Thoracic aorta (tissue), 2 donors: Measurements from ENCODE around the gene KCNT1. TPM values are rescaled to one million over a fixed set of nuclear protein-coding genes. Genes with fewer than 3 reads are reported as not detected.

Source experiments
- ATAC-seq: fragments of 150-250 bp; one replicate; pipeline ENCODE4 v1.8.0; 2017; ENCODE audit warnings: low read depth; ENCODE audit not compliant: insufficient number of reproducible peaks, low FRiP score
- DNase-seq: peaks from one replicate; pipeline ENCODE4 v3.0.0-alpha.2; 2020; ENCODE audit warnings: low spot score
- H3K27ac ChIP-seq, 2 donors: fragments of 200-600 bp; sonication (generic); 1 replicate in 1 of 2; 2 replicates in 1 of 2; pipeline ENCODE4 v1.5.1; 2016; ENCODE audit warnings: mild to moderate bottlenecking in 2 of 2, moderate library complexity in 2 of 2
- H3K27me3 ChIP-seq: fragments of 200-600 bp; sonication (generic); replicated peaks from 2 replicates; pipeline ENCODE4 v1.6.0; 2016; ENCODE audit warnings: mild to moderate bottlenecking; ENCODE audit not compliant: insufficient read depth
- H3K36me3 ChIP-seq: fragments of 200-600 bp; sonication (generic); one replicate; pipeline ENCODE4 v1.5.1; 2016
- H3K4me1 ChIP-seq, 2 donors: fragments of 200-600 bp; sonication (generic); 1 replicate in 1 of 2; 2 replicates in 1 of 2; pipeline versions ENCODE4 v1.5.1 to v1.6.0; 2016; ENCODE audit warnings: low read depth in 2 of 2, mild to moderate bottlenecking in 1 of 2; ENCODE audit not compliant: control insufficient read depth in 1 of 2
- H3K4me3 ChIP-seq: fragments of 200-600 bp; sonication (generic); 2 replicates; pipeline ENCODE4 v1.5.1; 2016; ENCODE audit warnings: mild to moderate bottlenecking
- H3K9me3 ChIP-seq: fragments of 200-600 bp; sonication (generic); 2 replicates; pipeline ENCODE4 v1.5.1; 2016
- total RNA-seq, 2 donors: library from RNA; depleted of rRNA; stranded (reverse); fragments of >200 nt; gene quantifications; one replicate each; pipeline versions ENCODE4 v1.1.0 to v1.2.3, GENCODE V29; 2016
- TF ChIP-seq, protein P1 (sequence below): fragments of 200-600 bp; sonication (generic); IDR thresholded peaks from one replicate; pipeline ENCODE4 v1.5.1; 2019; ENCODE audit warnings: antibody characterized with exemption

Gene KCNT1
- total RNA-seq, 2 donors from 2014 or later = 0.28 to 0.54 TPM

DNA sequence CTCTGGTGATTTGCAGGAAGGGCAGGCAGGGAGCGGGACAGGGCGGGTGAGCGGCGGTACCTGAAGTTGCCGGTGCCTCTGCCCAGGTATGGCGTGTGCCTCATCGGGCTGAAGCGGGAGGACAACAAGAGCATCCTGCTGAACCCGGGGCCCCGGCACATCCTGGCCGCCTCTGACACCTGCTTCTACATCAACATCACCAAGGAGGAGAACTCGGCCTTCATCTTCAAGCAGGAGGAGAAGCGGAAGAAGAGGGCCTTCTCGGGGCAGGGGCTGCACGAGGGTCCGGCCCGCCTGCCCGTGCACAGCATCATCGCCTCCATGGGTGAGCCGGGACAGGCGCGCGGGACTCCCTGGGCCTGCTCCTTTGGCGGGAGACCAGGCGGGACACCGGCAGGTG, 68.8 kb downstream of the KCNT1 start:
- H3K27me3 ChIP-seq = no peaks in the 10 kb centered on the region

DNA sequence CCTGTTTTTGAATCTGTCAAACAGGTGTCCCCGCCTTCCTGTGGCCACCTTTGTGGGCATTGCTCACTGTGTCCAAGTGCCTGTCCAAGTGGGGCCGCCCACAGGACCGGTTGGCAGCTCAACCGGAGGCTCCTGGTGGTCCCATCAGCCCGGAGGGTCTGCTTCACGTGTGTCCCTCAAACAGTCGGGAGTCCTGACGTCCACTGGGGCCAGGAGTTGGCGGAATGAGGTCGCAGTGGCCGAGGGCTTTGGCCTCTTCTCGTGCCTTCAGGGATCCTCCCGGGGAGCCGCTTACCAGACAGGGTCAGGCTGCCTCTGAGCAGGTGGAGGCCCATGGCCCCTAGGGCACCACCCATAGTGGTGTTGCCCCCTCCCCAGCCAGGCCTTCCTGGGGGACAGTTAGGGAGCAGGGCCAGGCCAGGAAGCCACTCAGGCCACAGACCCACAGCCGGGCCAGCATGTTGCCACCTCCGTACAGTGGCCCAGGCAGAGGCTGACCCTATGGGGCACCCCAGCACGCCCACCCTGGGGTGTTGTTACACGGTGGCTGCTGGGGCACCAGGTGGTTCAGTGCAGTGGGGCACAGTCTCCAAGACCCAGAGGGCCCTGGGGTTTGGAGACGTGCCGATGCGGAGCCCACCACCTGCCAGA, 69.5 kb downstream of the KCNT1 start:
- Histone ChIP-seq H3K27ac (no peak overlapping the region), H3K27me3 (no peaks in the 10 kb centered on the region), H3K4me1 (no peaks in the 10 kb centered on the region), H3K36me3 (no peaks in the 10 kb centered on the region), H3K9me3 (peaks cover 3% of the 10 kb centered on the region), H3K4me3 (no peak overlapping the region)
- DNase-seq = no peak
- no peak for ATAC-seq
- TF ChIP-seq, protein P1, sequence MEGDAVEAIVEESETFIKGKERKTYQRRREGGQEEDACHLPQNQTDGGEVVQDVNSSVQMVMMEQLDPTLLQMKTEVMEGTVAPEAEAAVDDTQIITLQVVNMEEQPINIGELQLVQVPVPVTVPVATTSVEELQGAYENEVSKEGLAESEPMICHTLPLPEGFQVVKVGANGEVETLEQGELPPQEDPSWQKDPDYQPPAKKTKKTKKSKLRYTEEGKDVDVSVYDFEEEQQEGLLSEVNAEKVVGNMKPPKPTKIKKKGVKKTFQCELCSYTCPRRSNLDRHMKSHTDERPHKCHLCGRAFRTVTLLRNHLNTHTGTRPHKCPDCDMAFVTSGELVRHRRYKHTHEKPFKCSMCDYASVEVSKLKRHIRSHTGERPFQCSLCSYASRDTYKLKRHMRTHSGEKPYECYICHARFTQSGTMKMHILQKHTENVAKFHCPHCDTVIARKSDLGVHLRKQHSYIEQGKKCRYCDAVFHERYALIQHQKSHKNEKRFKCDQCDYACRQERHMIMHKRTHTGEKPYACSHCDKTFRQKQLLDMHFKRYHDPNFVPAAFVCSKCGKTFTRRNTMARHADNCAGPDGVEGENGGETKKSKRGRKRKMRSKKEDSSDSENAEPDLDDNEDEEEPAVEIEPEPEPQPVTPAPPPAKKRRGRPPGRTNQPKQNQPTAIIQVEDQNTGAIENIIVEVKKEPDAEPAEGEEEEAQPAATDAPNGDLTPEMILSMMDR = no peak

More for the DNA sequence above, 68.8 kb downstream of the KCNT1 start:
- no peak for ATAC-seq
- peaks cover 11% of the 10 kb centered on the region for H3K9me3 ChIP-seq
- DNase-seq = no peak
- no peaks in the 10 kb centered on the region for H3K36me3 ChIP-seq
- H3K4me1 ChIP-seq = no peaks in the 10 kb centered on the region
- no peak overlapping the region for H3K4me3 ChIP-seq
- no peak overlapping the region for H3K27ac ChIP-seq
- TF ChIP-seq, protein P1 = no peak

DNA sequence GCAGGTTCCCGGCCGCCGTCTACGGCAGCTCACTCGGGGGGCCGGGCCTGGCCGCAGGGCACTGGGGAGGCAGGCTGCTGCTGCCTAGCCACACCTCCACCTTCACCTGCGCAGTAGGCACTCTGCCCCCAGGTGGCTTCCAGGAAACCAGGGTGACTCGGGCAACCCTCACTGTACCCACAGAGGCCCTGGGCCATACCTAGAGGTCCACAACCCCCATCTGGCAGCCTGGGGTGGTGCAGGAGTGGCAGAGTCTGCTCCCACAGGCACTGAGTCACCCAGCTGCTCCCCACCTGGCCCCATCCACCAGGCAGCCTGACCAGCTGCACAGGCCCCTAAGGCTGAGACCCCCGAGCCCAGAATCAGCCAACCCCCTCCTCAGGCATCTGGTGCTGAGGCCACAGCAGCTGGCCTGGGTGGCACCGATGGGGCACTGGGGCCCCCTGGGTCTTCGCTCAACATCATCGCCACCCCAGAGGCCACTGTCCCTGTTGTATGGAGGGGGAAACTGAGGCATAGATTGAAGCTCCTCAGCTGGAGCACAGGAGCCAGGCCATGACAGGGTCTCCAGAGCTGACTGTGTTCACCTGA, 70.2 kb downstream of the KCNT1 start:
- no peaks in the 10 kb centered on the region for H3K9me3 ChIP-seq
- H3K27me3 ChIP-seq = no peaks in the 10 kb centered on the region
- no peak overlapping the region for H3K27ac ChIP-seq
- ATAC-seq (no peak), DNase-seq (no peak)
- H3K4me3 ChIP-seq = no peak overlapping the region
- no peaks in the 10 kb centered on the region for H3K4me1 ChIP-seq
- H3K36me3 ChIP-seq = no peaks in the 10 kb centered on the region
- TF ChIP-seq, protein P1 = no peak

DNA sequence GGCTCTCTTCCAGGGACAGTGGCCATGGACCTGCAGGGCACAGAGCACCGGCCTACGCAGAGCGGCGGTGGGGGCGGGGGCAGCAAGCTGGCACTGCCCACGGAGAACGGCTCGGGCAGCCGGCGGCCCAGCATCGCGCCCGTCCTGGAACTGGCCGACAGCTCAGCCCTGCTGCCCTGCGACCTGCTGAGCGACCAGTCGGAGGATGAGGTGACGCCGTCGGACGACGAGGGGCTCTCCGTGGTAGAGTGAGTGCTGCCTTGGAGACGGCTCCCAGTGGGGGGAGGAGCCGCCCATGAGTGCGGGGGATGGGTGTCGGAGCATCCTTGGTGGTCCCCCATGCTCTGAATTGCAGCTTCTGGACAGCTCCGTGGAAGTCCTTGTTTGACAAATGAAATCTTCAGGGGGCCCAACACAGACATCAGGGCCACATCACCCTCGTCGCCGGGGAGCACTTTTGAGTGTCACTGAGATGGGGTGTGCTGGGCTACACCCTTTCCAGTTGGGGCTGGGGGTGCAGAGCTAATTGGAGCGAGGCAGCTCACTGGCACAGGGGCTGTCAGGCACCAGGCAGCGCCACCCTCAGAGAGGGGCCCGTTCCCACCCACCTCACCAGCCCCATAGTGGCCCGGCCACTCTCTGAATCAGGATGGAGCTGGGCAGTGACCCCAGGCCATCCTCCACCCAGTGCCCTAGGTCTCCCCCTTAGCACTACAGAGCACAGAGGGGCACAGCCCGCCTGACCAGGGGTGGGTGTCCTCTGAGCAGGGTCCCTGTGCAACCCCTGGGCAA, 70.9 kb downstream of the KCNT1 start:
- Histone ChIP-seq H3K4me1 (no peaks in the 10 kb centered on the region), H3K4me3 (no peak overlapping the region), H3K9me3 (no peaks in the 10 kb centered on the region), H3K36me3 (no peaks in the 10 kb centered on the region), H3K27me3 (no peaks in the 10 kb centered on the region), H3K27ac (no peak overlapping the region)
- ATAC-seq (no peak), DNase-seq (no peak)
- TF ChIP-seq, protein P1 = no peak

DNA sequence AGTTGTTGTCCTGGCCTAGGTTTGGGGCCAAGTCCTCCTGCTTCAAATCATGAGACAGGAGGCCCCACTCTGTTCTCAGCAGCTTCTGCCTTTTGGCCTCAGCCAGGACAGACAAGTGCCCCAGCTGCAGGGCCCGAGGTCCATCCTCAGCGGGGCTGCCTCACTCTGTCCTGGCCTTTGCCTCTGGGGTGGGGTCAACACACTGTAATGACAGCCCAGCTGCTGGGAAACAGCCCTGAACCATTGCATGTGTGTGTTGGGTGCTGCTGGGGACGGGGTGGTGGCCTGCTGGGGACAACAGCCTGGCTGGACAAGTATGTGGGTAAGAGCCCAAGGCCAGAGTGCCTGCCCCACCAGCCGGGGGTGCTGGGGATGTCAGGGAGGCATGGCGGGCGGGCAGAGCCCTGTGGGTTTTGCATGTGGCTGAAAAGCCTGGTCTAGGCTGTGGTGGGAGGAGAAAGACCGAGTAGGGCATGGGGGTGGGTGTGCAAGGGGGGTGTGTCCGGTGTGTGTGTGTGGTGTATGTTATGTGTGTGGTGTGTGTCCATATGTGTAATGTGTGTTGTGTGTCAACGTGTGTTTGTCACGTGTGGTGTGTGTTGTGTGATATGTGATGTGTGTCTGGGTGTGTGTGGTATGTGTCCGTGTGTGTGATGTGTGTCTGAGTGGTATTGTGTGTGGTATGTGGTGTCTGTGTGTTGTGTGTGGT, 71.7 kb downstream of the KCNT1 start:
- DNase-seq (no peak), ATAC-seq (no peak)
- H3K4me3 ChIP-seq = no peak overlapping the region
- no peaks in the 10 kb centered on the region for H3K27me3 ChIP-seq
- no peaks in the 10 kb centered on the region for H3K9me3 ChIP-seq
- no peaks in the 10 kb centered on the region for H3K36me3 ChIP-seq
- no peaks in the 10 kb centered on the region for H3K4me1 ChIP-seq
- no peak overlapping the region for H3K27ac ChIP-seq
- TF ChIP-seq, protein P1 = no peak
